ENCODE measurements around the gene ZNF500.

ZNF500 gene

DNA sequence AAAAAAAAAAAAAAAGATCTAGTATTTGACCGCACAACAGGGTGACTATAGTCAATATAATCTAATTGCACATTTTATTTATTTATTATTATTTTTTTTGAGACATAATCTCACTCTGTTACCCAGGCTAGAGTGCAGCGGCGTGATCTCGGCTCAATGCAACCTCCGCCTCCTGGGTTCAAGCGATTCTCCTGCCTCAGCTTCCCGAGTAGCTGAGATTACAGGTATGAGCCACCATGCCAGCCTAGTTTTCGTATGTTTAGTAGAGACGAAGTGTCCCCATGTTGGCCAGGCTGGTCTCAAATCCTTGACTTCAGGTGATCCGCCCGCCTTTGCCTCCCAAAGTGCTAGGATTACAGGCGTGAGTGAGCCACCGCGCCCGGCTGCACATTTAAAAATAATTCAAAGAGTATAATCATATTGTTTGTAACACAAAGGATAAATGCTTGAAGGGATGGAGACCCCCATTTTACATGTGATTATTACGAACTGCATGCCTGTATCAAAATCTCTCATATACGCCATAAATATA, 33.7 kb downstream of the ZNF500 start:
- H3K14ac ChIP-seq (ENCODE audit: low read length in 2 of 2): no peak overlapping the region
- no peak overlapping the region for H2BK15ac ChIP-seq (ENCODE audit: low read depth, poor library complexity, severe bottlenecking)
- H3K4me1 ChIP-seq (ENCODE audit: control insufficient read depth, insufficient read depth, low read depth, low read length): peaks cover 4% of the 10 kb centered on the region
- H2BK120ac ChIP-seq (ENCODE audit: low read depth, low read length): no peak overlapping the region
- H3K27ac ChIP-seq (ENCODE audit: low read length, poor library complexity, severe bottlenecking): no peak overlapping the region
- no peaks in the 10 kb centered on the region for H3K9me3 ChIP-seq (ENCODE audit: control insufficient read depth, low read length)
- peaks cover 31% of the 10 kb centered on the region for H3K79me1 ChIP-seq (replicated peaks; ENCODE audit: low read length, poor library complexity, severe bottlenecking)
- no peak for DNase-seq
- H3K18ac ChIP-seq (ENCODE audit: low read depth in 1 of 2, low read length in 2 of 2): no peak overlapping the region
- H3K27me3 ChIP-seq (ENCODE audit: control insufficient read depth in 1 of 2, insufficient read depth in 1 of 2, low read length in 2 of 2): peaks cover 3% of the 10 kb centered on the region in 2 experiments
- no peak overlapping the region for H4K91ac ChIP-seq (ENCODE audit: low read length)
- H2AFZ ChIP-seq (ENCODE audit: low read depth, low read length): no peak overlapping the region
- no peak overlapping the region for H3K23ac ChIP-seq (ENCODE audit: low read length in 2 of 2)
- H3K4me2 ChIP-seq (ENCODE audit: low read length, poor library complexity, severe bottlenecking): peak overlapping the region; percentile 85
- H3K4ac ChIP-seq (ENCODE audit: low read depth in 1 of 2, low read length in 2 of 2): no peak overlapping the region
- peaks cover 25% of the 10 kb centered on the region in 2 experiments for H3K36me3 ChIP-seq (ENCODE audit: control insufficient read depth in 1 of 2, insufficient read depth in 2 of 2, low read depth in 1 of 2, low read length in 2 of 2)
- 61% methylated on average over 9 of the region's 17 CpGs for WGBS
- H3K4me3 ChIP-seq (ENCODE audit: insufficient read depth in 1 of 2, low read depth in 1 of 2, low read length in 2 of 2): peak overlapping the region; percentile 45 to 98
- no peak overlapping the region for H2BK5ac ChIP-seq (ENCODE audit: low read depth, low read length, poor library complexity, severe bottlenecking)
- no peak overlapping the region for H4K8ac ChIP-seq (ENCODE audit: low read length)
- H3K9ac ChIP-seq (ENCODE audit: low read length): peak overlapping the region; percentile 94
- no peak overlapping the region for H2BK12ac ChIP-seq (ENCODE audit: low read length in 2 of 2)
- H2AK5ac ChIP-seq (ENCODE audit: low read length, severe bottlenecking): no peak overlapping the region

DNA sequence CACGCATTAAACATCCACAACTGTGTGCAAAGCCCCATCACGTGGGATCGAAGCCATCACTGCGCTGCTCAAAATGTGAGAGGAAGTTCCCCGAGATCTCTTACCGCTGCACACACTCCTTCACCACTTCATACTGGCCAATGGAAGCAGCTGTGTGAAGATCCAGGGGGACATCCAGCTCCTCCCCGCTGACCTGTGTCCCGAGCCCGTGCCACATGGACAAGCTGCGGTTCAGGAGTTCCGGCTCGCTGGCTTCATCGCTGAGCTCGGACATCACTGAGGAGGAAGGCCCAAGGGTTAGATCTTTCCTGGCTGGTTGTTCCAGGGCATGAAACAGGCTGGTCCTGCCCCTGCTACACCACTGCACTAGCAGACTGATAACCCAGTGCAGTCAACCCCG, 37.1 kb downstream of the ZNF500 start:
- Histone ChIP-seq H4K91ac (ENCODE audit: low read length) (no peak overlapping the region), H3K4ac (ENCODE audit: low read depth in 1 of 2, low read length in 2 of 2) (no peak overlapping the region), H4K8ac (ENCODE audit: low read length) (no peak overlapping the region), H2AFZ (ENCODE audit: low read depth, low read length) (no peak overlapping the region), H3K18ac (ENCODE audit: low read depth in 1 of 2, low read length in 2 of 2) (no peak overlapping the region), H3K27me3 (ENCODE audit: control insufficient read depth in 1 of 2, insufficient read depth in 1 of 2, low read length in 2 of 2) (no peaks in the 10 kb centered on the region), H3K4me1 (ENCODE audit: control insufficient read depth, insufficient read depth, low read depth, low read length) (no peaks in the 10 kb centered on the region), H3K9ac (ENCODE audit: low read length) (no peak overlapping the region), H3K79me1 (replicated peaks; ENCODE audit: low read length, poor library complexity, severe bottlenecking) (peaks cover 49% of the 10 kb centered on the region), H2BK15ac (ENCODE audit: low read depth, poor library complexity, severe bottlenecking) (no peak overlapping the region), H2BK5ac (ENCODE audit: low read depth, low read length, poor library complexity, severe bottlenecking) (no peak overlapping the region), H2BK12ac (ENCODE audit: low read length in 2 of 2) (no peak overlapping the region), H3K4me3 (ENCODE audit: insufficient read depth in 1 of 2, low read depth in 1 of 2, low read length in 2 of 2) (no peak overlapping the region), H3K9me3 (ENCODE audit: control insufficient read depth, low read length) (no peaks in the 10 kb centered on the region), H3K14ac (ENCODE audit: low read length in 2 of 2) (no peak overlapping the region), H3K27ac (ENCODE audit: low read length, poor library complexity, severe bottlenecking) (no peak overlapping the region), H3K36me3 (ENCODE audit: control insufficient read depth in 1 of 2, insufficient read depth in 2 of 2, low read depth in 1 of 2, low read length in 2 of 2) (peaks cover 43 to 50% of the 10 kb centered on the region in 2 experiments), H2BK120ac (ENCODE audit: low read depth, low read length) (no peak overlapping the region), H3K23ac (ENCODE audit: low read length in 2 of 2) (no peak overlapping the region), H2AK5ac (ENCODE audit: low read length, severe bottlenecking) (no peak overlapping the region), H3K4me2 (ENCODE audit: low read length, poor library complexity, severe bottlenecking) (no peak overlapping the region)
- DNase-seq: no peak
- WGBS: 99% methylated on average over 15 of the region's 15 CpGs

DNA sequence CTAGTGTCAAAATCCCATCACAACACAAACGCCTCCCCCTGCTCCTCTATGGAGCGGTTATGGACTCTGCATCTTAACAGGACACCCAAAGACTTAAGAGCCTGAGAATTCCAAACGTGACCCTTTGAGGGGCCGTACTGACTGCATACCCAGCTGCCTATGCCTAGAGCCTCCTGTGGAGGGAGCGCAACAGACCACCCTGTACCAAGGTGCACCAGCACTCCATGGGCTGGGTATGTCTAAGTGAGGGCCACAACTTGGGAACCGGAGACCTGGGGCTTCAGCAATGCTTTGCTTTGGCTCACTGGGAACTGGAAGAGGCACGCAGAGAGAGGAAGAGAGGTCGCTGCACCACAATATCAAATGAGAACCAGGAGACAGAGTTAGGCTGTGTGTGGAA, 38.3 kb downstream of the ZNF500 start:
- no peak overlapping the region for H3K27ac ChIP-seq (ENCODE audit: low read length, poor library complexity, severe bottlenecking)
- H2BK120ac ChIP-seq (ENCODE audit: low read depth, low read length): no peak overlapping the region
- H2BK5ac ChIP-seq (ENCODE audit: low read depth, low read length, poor library complexity, severe bottlenecking): no peak overlapping the region
- DNase-seq: no peak
- H3K18ac ChIP-seq (ENCODE audit: low read depth in 1 of 2, low read length in 2 of 2): no peak overlapping the region
- H4K91ac ChIP-seq (ENCODE audit: low read length): no peak overlapping the region
- H2AK5ac ChIP-seq (ENCODE audit: low read length, severe bottlenecking): no peak overlapping the region
- H3K9me3 ChIP-seq (ENCODE audit: control insufficient read depth, low read length): no peaks in the 10 kb centered on the region
- WGBS: 96% methylated on average over 8 of the region's 8 CpGs
- no peak overlapping the region for H3K4me3 ChIP-seq (ENCODE audit: insufficient read depth in 1 of 2, low read depth in 1 of 2, low read length in 2 of 2)
- no peaks in the 10 kb centered on the region for H3K27me3 ChIP-seq (ENCODE audit: control insufficient read depth in 1 of 2, insufficient read depth in 1 of 2, low read length in 2 of 2)
- no peak overlapping the region for H3K23ac ChIP-seq (ENCODE audit: low read length in 2 of 2)
- no peak overlapping the region for H2BK15ac ChIP-seq (ENCODE audit: low read depth, poor library complexity, severe bottlenecking)
- H2AFZ ChIP-seq (ENCODE audit: low read depth, low read length): no peak overlapping the region
- no peak overlapping the region for H3K4me2 ChIP-seq (ENCODE audit: low read length, poor library complexity, severe bottlenecking)
- H4K8ac ChIP-seq (ENCODE audit: low read length): no peak overlapping the region
- no peak overlapping the region for H3K4ac ChIP-seq (ENCODE audit: low read depth in 1 of 2, low read length in 2 of 2)
- H3K4me1 ChIP-seq (ENCODE audit: control insufficient read depth, insufficient read depth, low read depth, low read length): no peaks in the 10 kb centered on the region
- peaks cover 49% of the 10 kb centered on the region for H3K79me1 ChIP-seq (replicated peaks; ENCODE audit: low read length, poor library complexity, severe bottlenecking)
- H2BK12ac ChIP-seq (ENCODE audit: low read length in 2 of 2): no peak overlapping the region
- H3K9ac ChIP-seq (ENCODE audit: low read length): no peak overlapping the region
- no peak overlapping the region for H3K14ac ChIP-seq (ENCODE audit: low read length in 2 of 2)
- peaks cover 48 to 62% of the 10 kb centered on the region in 2 experiments for H3K36me3 ChIP-seq (ENCODE audit: control insufficient read depth in 1 of 2, insufficient read depth in 2 of 2, low read depth in 1 of 2, low read length in 2 of 2)

DNA sequence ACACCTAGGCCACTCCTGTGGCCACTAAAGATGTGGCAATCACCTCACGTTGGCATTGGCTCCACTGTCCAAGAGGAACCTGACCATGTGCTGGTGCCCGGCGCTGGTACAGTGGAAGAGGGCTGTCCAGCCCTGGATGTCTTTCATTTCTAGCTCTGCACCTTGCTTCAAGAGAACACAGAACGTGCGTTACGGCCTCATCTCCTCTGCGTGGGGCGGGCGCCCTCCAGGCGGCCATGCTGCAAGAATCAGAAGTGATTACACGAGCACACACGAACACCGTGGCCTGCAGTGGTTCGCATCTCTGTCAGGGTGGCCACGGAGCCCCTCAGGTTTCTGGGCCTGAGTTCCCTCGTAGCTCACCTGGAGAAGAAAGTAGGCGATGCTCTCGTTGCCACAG, 40.3 kb downstream of the ZNF500 start:
- no peak overlapping the region for H3K9ac ChIP-seq (ENCODE audit: low read length)
- H3K4me3 ChIP-seq (ENCODE audit: insufficient read depth in 1 of 2, low read depth in 1 of 2, low read length in 2 of 2): no peak overlapping the region
- no peak overlapping the region for H2BK12ac ChIP-seq (ENCODE audit: low read length in 2 of 2)
- H3K4me1 ChIP-seq (ENCODE audit: control insufficient read depth, insufficient read depth, low read depth, low read length): peaks cover 2% of the 10 kb centered on the region
- 97% methylated on average over 18 of the region's 18 CpGs for WGBS
- no peak overlapping the region for H3K4me2 ChIP-seq (ENCODE audit: low read length, poor library complexity, severe bottlenecking)
- H3K27ac ChIP-seq (ENCODE audit: low read length, poor library complexity, severe bottlenecking): no peak overlapping the region
- H3K18ac ChIP-seq (ENCODE audit: low read depth in 1 of 2, low read length in 2 of 2): no peak overlapping the region
- no peak overlapping the region for H2BK15ac ChIP-seq (ENCODE audit: low read depth, poor library complexity, severe bottlenecking)
- H3K4ac ChIP-seq (ENCODE audit: low read depth in 1 of 2, low read length in 2 of 2): no peak overlapping the region
- no peak overlapping the region for H4K8ac ChIP-seq (ENCODE audit: low read length)
- H3K27me3 ChIP-seq (ENCODE audit: control insufficient read depth in 1 of 2, insufficient read depth in 1 of 2, low read length in 2 of 2): no peaks in the 10 kb centered on the region
- H2BK5ac ChIP-seq (ENCODE audit: low read depth, low read length, poor library complexity, severe bottlenecking): no peak overlapping the region
- no peaks in the 10 kb centered on the region for H3K9me3 ChIP-seq (ENCODE audit: control insufficient read depth, low read length)
- H2AK5ac ChIP-seq (ENCODE audit: low read length, severe bottlenecking): no peak overlapping the region
- DNase-seq: no peak
- H3K36me3 ChIP-seq (ENCODE audit: control insufficient read depth in 1 of 2, insufficient read depth in 2 of 2, low read depth in 1 of 2, low read length in 2 of 2): peaks cover 54 to 77% of the 10 kb centered on the region in 2 experiments
- no peak overlapping the region for H3K23ac ChIP-seq (ENCODE audit: low read length in 2 of 2)
- no peak overlapping the region for H2BK120ac ChIP-seq (ENCODE audit: low read depth, low read length)
- no peak overlapping the region for H3K14ac ChIP-seq (ENCODE audit: low read length in 2 of 2)
- peaks cover 49% of the 10 kb centered on the region for H3K79me1 ChIP-seq (replicated peaks; ENCODE audit: low read length, poor library complexity, severe bottlenecking)
- no peak overlapping the region for H4K91ac ChIP-seq (ENCODE audit: low read length)
- no peak overlapping the region for H2AFZ ChIP-seq (ENCODE audit: low read depth, low read length)
